Body of pancreas (tissue), 4 donors: Measurements from ENCODE around the gene C3orf70.

Source experiments
- POLR2A ChIP-seq, 3 donors: fragments of 450-650 bp; IDR thresholded peaks; one replicate each; pipeline ENCODE4 v1.6.1; 2016; ENCODE audit warnings: antibody characterized with exemption in 3 of 3, mild to moderate bottlenecking in 2 of 3
- TF ChIP-seq, protein P1 (sequence below), 7 experiments: fragments of 450-650 bp in 4 of 7; fragments of 200-600 bp in 3 of 7; sonication (generic) in 3 of 7; IDR thresholded peaks; one replicate each; pipeline ENCODE4 v1.5.1; 2016 to 2019; ENCODE audit warnings: antibody characterized with exemption in 7 of 7

DNA sequence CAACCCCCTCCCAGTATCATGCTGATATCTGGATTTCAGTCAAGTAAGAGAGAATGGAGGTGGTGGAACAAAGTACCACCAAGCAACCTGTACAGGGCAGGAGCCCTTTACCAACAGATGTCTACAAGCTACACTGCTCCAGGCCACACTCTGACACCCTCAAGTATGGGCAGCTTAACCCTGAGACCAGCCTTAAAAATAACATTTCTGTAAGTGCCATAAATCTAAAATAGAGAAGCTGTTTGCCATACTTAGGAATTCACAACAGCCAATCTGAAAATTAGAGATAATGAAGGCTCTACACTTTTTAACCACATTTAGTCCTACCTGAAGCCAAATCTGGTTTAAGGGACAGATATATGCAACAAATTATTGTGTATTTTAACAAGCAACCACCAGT is 59.7 kb downstream of the C3orf70 start:
- TF ChIP-seq, protein P1, sequence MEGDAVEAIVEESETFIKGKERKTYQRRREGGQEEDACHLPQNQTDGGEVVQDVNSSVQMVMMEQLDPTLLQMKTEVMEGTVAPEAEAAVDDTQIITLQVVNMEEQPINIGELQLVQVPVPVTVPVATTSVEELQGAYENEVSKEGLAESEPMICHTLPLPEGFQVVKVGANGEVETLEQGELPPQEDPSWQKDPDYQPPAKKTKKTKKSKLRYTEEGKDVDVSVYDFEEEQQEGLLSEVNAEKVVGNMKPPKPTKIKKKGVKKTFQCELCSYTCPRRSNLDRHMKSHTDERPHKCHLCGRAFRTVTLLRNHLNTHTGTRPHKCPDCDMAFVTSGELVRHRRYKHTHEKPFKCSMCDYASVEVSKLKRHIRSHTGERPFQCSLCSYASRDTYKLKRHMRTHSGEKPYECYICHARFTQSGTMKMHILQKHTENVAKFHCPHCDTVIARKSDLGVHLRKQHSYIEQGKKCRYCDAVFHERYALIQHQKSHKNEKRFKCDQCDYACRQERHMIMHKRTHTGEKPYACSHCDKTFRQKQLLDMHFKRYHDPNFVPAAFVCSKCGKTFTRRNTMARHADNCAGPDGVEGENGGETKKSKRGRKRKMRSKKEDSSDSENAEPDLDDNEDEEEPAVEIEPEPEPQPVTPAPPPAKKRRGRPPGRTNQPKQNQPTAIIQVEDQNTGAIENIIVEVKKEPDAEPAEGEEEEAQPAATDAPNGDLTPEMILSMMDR (IDR thresholded peaks at IDR 0.05), result no peak
- TF ChIP-seq POLR2A (IDR thresholded peaks at IDR 0.05), result no peak
